Naive thymus-derived CD8-positive, alpha-beta T cell (primary cell): Measurements from ENCODE around the gene TBX6. TPM values are rescaled to one million over a fixed set of nuclear protein-coding genes. Genes with fewer than 3 reads are reported as not detected.
A peak's percentile ranks its signal among the peaks of the same experiment; 100 is the strongest.
"Not testable (repeated sequence)": the region's sequence is repeated elsewhere in the genome, so short reads cannot be mapped to it uniquely, and the experiment has no call there.

Experiments
- ATAC-seq, 2 donors: fragments of 150-1000 bp; cut with Tn5 transposase in 1 of 2; sonication (Bioruptor Pico), chemical (Tn5 transposase) in 1 of 2; 1 replicate in 1 of 2; 2 replicates in 1 of 2; pipeline ENCODE4 v1.10.0; 2021; ENCODE audit warnings: mild to moderate bottlenecking in 2 of 2, moderate library complexity in 2 of 2
- POLR2A ChIA-PET: fragments of 350-600 bp; sonication (Branson Sonifier 250); formaldehyde crosslinking; loops from one replicate; lab custom pipeline; 2021; ENCODE audit warnings: antibody characterized with exemption; lab: Charles Lee
- DNase-seq, 10 donors: peaks; one replicate each; pipeline versions ENCODE4 v3.0.0 to v3.0.0-alpha.2; 2020 to 2022
- H3K27ac Mint-ChIP-seq, 10 donors: one replicate each; pipeline ENCODE4 v1.8.0; 2020 to 2022; ENCODE audit warnings: mild to moderate bottlenecking in 10 of 10, mixed read lengths in 10 of 10, moderate library complexity in 4 of 10, inconsistent platforms in 1 of 10
- H3K27me3 Mint-ChIP-seq, 5 donors: one replicate each; pipeline ENCODE4 v1.8.0; 2021 to 2022; ENCODE audit warnings: mixed read lengths in 5 of 5
- H3K36me3 Mint-ChIP-seq, 3 donors: one replicate each; pipeline ENCODE4 v1.8.0; 2020 to 2022; ENCODE audit warnings: mixed read lengths in 3 of 3, mild to moderate bottlenecking in 2 of 3, inconsistent platforms in 1 of 3
- H3K4me1 Mint-ChIP-seq, 4 donors: one replicate each; pipeline ENCODE4 v1.8.0; 2021 to 2022; ENCODE audit warnings: mixed read lengths in 4 of 4
- H3K4me3 Mint-ChIP-seq, 10 donors: one replicate each; pipeline ENCODE4 v1.8.0; 2020 to 2022; ENCODE audit warnings: mild to moderate bottlenecking in 10 of 10, mixed read lengths in 10 of 10, moderate library complexity in 6 of 10, inconsistent platforms in 1 of 10
- H3K9me3 Mint-ChIP-seq, 9 donors: one replicate each; pipeline ENCODE4 v1.8.0; 2020 to 2022; ENCODE audit warnings: mixed read lengths in 9 of 9, mild to moderate bottlenecking in 3 of 9, inconsistent platforms in 1 of 9, moderate library complexity in 1 of 9
- polyA plus RNA-seq, 3 donors: library from polyadenylated mRNA; unstranded; fragments of 300-500 nt; fragmentation: Illumina TruSeq; gene quantifications; one replicate each; pipeline ENCODE4 v1.2.3, GENCODE V29; 2021
- total RNA-seq, 8 experiments: library from RNA in 2 of 8; stranded (reverse) in 2 of 8; gene quantifications; one replicate each; pipeline ENCODE4 v1.2.3 and lab custom pipeline; 2021 to 2026

The TBX6 gene
- total and polyA plus RNA-seq, 5 experiments from 2014 or later = 0.15 to 2.5 (median 0.25) TPM

DNA sequence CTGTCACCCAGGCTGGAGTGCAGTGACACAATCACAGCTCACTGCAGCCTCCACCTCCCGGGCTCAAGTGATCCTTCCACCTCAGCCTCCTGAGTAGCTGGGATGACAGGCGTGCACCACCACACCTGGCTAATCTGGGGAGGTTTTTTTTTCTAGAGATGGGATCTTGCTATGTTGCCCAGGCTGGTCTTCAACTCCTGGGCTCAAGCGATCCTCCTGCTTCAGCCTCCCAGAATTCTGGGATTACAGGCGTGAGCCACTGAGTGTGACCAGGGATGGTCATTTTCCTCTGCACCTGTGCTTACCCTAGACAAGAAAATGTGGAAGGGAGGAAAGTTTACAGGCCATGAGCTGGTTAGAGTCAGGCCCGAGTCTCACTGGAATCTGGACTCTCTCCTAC lies 51.0 kb downstream of the TBX6 start:
- peak overlapping the region in 1 of 10 donors; percentile 9 for H3K27ac Mint-ChIP-seq
- H3K27me3 Mint-ChIP-seq, DNase-seq, H3K4me3 Mint-ChIP-seq, H3K9me3 Mint-ChIP-seq, H3K4me1 Mint-ChIP-seq, ATAC-seq, H3K36me3 Mint-ChIP-seq: not testable (repeated sequence)
- POLR2A ChIA-PET = interaction anchor here (1.1 kb wide), 1 partner anchor 25 kb away, joined by 3 read pairs; the partner anchor contains the start of gene ALDOA

DNA sequence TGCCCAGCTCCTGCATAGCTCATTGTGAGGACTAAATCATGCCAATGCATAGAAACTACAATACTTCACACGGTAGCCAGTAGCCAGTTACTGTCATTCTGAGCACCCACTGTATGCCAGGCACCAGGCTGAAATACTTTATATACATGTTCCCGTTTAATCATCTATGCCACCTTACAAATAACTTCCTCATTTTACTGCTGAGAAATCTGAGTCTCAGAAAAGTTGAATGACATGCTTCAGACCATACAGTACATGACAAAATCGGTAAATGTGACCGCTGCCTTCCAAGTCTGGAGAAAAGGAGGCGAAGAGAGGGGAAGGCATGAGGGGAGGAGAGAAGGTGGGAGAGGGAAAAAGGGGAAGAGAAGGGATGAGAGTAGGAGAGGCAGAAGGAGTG lies 51.5 kb downstream of the TBX6 start:
- POLR2A ChIA-PET = no interaction called here
- Mint-ChIP-seq H3K27ac (peak overlapping the region in 1 of 10 donors; percentile 9), H3K9me3 (no peaks in the 10 kb centered on the region), H3K27me3 (peaks cover 2 to 8% (median 5%) of the 10 kb centered on the region in 5 donors), H3K4me1 (peaks cover 0 to 3% (median 1%) of the 10 kb centered on the region in 4 donors), H3K4me3 (no peak overlapping the region), H3K36me3 (no peaks in the 10 kb centered on the region)
- ATAC-seq (no peak), DNase-seq (no peak)

Other genes starting within 250 kb of the TBX6 start
- 10 to 100 TPM; 73.7 to 74.5 TPM for gene CDIPT, start 228.7 kb downstream of the TBX6 start, total RNA-seq
- 10 to 100 TPM; 79.6 to 95.7 (median 91.3) TPM for gene CDIPT, start 228.7 kb downstream of the TBX6 start, polyA plus RNA-seq
- under 1 TPM in 1 of 2 experiments, not detected in 1; 0.21 TPM for gene SEZ6L2, start 192.4 kb downstream of the TBX6 start, total RNA-seq
- gene SEZ6L2, start 192.4 kb downstream of the TBX6 start, polyA plus RNA-seq = not detected
- gene ASPHD1, start 191.4 kb downstream of the TBX6 start, total RNA-seq = not detected
- not detected for gene ASPHD1, start 191.4 kb downstream of the TBX6 start, polyA plus RNA-seq
- gene KCTD13, start 165.7 kb downstream of the TBX6 start, total RNA-seq = 10 to 100 TPM; 65.4 to 75.9 TPM
- 1 to 10 TPM; 5.4 to 10.0 (median 8.4) TPM for gene KCTD13, start 165.7 kb downstream of the TBX6 start, polyA plus RNA-seq
- gene TMEM219, start 129.8 kb downstream of the TBX6 start, total RNA-seq = 10 to 100 TPM; 63.1 to 74.0 TPM
- 100 to 1,000 TPM; 157 to 179 (median 174) TPM for gene TMEM219, start 129.8 kb downstream of the TBX6 start, polyA plus RNA-seq
- 10 to 100 TPM; 40.8 to 42.6 TPM for gene TAOK2, start 118.1 kb downstream of the TBX6 start, total RNA-seq
- gene TAOK2, start 118.1 kb downstream of the TBX6 start, polyA plus RNA-seq = 1 to 10 TPM; 2.6 to 6.6 (median 2.8) TPM
- 10 to 100 TPM; 15.3 to 16.6 TPM for gene HIRIP3, start 96.3 kb downstream of the TBX6 start, total RNA-seq
- 10 to 100 TPM; 10.6 to 30.1 (median 18.7) TPM for gene HIRIP3, start 96.3 kb downstream of the TBX6 start, polyA plus RNA-seq
- gene INO80E, start 95.7 kb downstream of the TBX6 start, total RNA-seq = 100 to 1,000 TPM; 107 to 115 TPM
- 1 to 10 TPM; 6.5 to 8.9 (median 7.6) TPM for gene INO80E, start 95.7 kb downstream of the TBX6 start, polyA plus RNA-seq
- not detected for gene DOC2A, start 80.9 kb downstream of the TBX6 start, total RNA-seq
- not detected for gene DOC2A, start 80.9 kb downstream of the TBX6 start, polyA plus RNA-seq
- gene C16orf92, start 68.7 kb downstream of the TBX6 start, total RNA-seq = not detected
- not detected for gene C16orf92, start 68.7 kb downstream of the TBX6 start, polyA plus RNA-seq
- gene TLCD3B, start 60.7 kb downstream of the TBX6 start, total RNA-seq = not detected
- not detected for gene TLCD3B, start 60.7 kb downstream of the TBX6 start, polyA plus RNA-seq
- 100 to 1,000 TPM; 580 to 594 TPM for gene ALDOA, start 26.2 kb downstream of the TBX6 start, total RNA-seq
- gene ALDOA, start 26.2 kb downstream of the TBX6 start, polyA plus RNA-seq = 1,000 to 10,000 TPM in 1 of 3 donors, 100 to 1,000 TPM in 2; 798 to 1,176 (median 994) TPM
- gene PPP4C, start 15.9 kb downstream of the TBX6 start, total RNA-seq = 10 to 100 TPM; 82.8 to 83.4 TPM
- gene PPP4C, start 15.9 kb downstream of the TBX6 start, polyA plus RNA-seq = 100 to 1,000 TPM; 153 to 199 (median 161) TPM
- gene YPEL3, start 4.3 kb upstream of the TBX6 start, total RNA-seq = 100 to 1,000 TPM; 254 to 264 TPM
- gene YPEL3, start 4.3 kb upstream of the TBX6 start, polyA plus RNA-seq = 100 to 1,000 TPM; 201 to 301 (median 206) TPM
- 10 to 100 TPM; 19.8 to 25.0 TPM for gene GDPD3, start 21.6 kb upstream of the TBX6 start, total RNA-seq
- under 1 TPM in 1 of 3 donors, not detected in 2; 0.18 TPM for gene GDPD3, start 21.6 kb upstream of the TBX6 start, polyA plus RNA-seq
- gene MAPK3, start 31.3 kb upstream of the TBX6 start, total RNA-seq = 10 to 100 TPM; 61.8 to 64.7 TPM
- gene MAPK3, start 31.3 kb upstream of the TBX6 start, polyA plus RNA-seq = 1 to 10 TPM; 6.7 to 7.8 (median 7.8) TPM
- gene CORO1A, start 91.7 kb upstream of the TBX6 start, total RNA-seq = 100 to 1,000 TPM; 881 to 897 TPM
- gene CORO1A, start 91.7 kb upstream of the TBX6 start, polyA plus RNA-seq = 1,000 to 10,000 TPM; 1,262 to 1,424 (median 1,364) TPM
- 10 to 100 TPM; 66.6 to 73.1 TPM for gene BOLA2B, start 101.7 kb upstream of the TBX6 start, total RNA-seq
- 100 to 1,000 TPM; 225 to 251 (median 237) TPM for gene BOLA2B, start 101.7 kb upstream of the TBX6 start, polyA plus RNA-seq
- 10 to 100 TPM; 32.5 to 47.1 TPM for gene SLX1A, start 102.0 kb upstream of the TBX6 start, total RNA-seq
- 10 to 100 TPM; 35.6 to 60.2 (median 44.2) TPM for gene SLX1A, start 102.0 kb upstream of the TBX6 start, polyA plus RNA-seq
- gene SULT1A3, start 107.3 kb upstream of the TBX6 start, total RNA-seq = 10 to 100 TPM; 26.9 to 29.4 TPM
- gene SULT1A3, start 107.3 kb upstream of the TBX6 start, polyA plus RNA-seq = 1 to 10 TPM in 1 of 3 donors, under 1 TPM in 1, not detected in 1; 0.47 to 1.3 TPM
- 10 to 100 TPM; 30.8 to 40.8 TPM for gene NPIPB13, start 156.6 kb upstream of the TBX6 start, total RNA-seq
- under 1 TPM; 0.22 to 0.59 (median 0.40) TPM for gene NPIPB13, start 156.6 kb upstream of the TBX6 start, polyA plus RNA-seq